Caco-2 (cell line): Measurements from ENCODE around the gene VTI1A. TPM values are rescaled to one million over a fixed set of nuclear protein-coding genes. Genes with fewer than 3 reads are reported as not detected.

Source experiments
- BruUV-seq: library from RNA; stranded (reverse); fragments of 400-500 nt; replicated peaks from 2 replicates; lab custom pipeline; 2021; lab: Mats Ljungman, UMichigan
- CTCF ChIA-PET: fragments of 300-600 bp; sonication (Branson Sonifier 250); formaldehyde crosslinking; loops from one replicate; lab custom pipeline; 2022; ENCODE audit warnings: antibody characterized with exemption; lab: Charles Lee
- POLR2A ChIA-PET: fragments of 300-600 bp; sonication (Branson Sonifier 250); formaldehyde crosslinking; loops from one replicate; lab custom pipeline; 2022; ENCODE audit warnings: antibody characterized with exemption; lab: Charles Lee
- DNase-seq, 2 experiments: peaks; one replicate each; pipeline versions ENCODE4 v3.0.0 to v3.0.0-alpha.2; 2020 to 2022
- H3K27me3 ChIP-seq: replicated peaks from 2 replicates; pipeline ENCODE4 v1.6.0; 2011; ENCODE audit warnings: low read length; ENCODE audit not compliant: control insufficient read depth, insufficient read depth
- H3K36me3 ChIP-seq: 2 replicates; pipeline ENCODE4 v1.5.1; 2011; ENCODE audit warnings: low read length; ENCODE audit not compliant: control insufficient read depth, insufficient read depth
- H3K4me1 ChIP-seq: fragments of 250-450 bp; sonication (Bioruptor Pico); 2 replicates; pipeline ENCODE4 v1.5.1; 2020; ENCODE audit warnings: mild to moderate bottlenecking
- H3K4me3 ChIP-seq: 2 replicates; pipeline ENCODE4 v1.5.1; 2011; ENCODE audit warnings: low read depth, mild to moderate bottlenecking, control low read depth, low read length
- H3K9me3 ChIP-seq: fragments of 250-450 bp; sonication (Bioruptor Pico); 2 replicates; pipeline ENCODE4 v1.5.1; 2020; ENCODE audit warnings: mild to moderate bottlenecking, moderate library complexity
- H3K27ac Mint-ChIP-seq: one replicate; pipeline ENCODE4 v1.8.0; 2022; ENCODE audit warnings: mixed read lengths; ENCODE audit not compliant: unreplicated experiment
- H3K27me3 Mint-ChIP-seq: one replicate; pipeline ENCODE4 v1.8.0; 2022; ENCODE audit warnings: mixed read lengths; ENCODE audit not compliant: insufficient read depth, unreplicated experiment
- H3K36me3 Mint-ChIP-seq: one replicate; pipeline ENCODE4 v1.8.0; 2022; ENCODE audit warnings: mild to moderate bottlenecking, mixed read lengths; ENCODE audit not compliant: insufficient read depth, unreplicated experiment
- H3K4me1 Mint-ChIP-seq: one replicate; pipeline ENCODE4 v1.8.0; 2022; ENCODE audit warnings: low read depth, mixed read lengths; ENCODE audit not compliant: unreplicated experiment
- H3K4me3 Mint-ChIP-seq: one replicate; pipeline ENCODE4 v1.8.0; 2022; ENCODE audit warnings: mild to moderate bottlenecking, moderate library complexity, mixed read lengths; ENCODE audit not compliant: unreplicated experiment
- H3K9me3 Mint-ChIP-seq: one replicate; pipeline ENCODE4 v1.8.0; 2022; ENCODE audit warnings: mixed read lengths; ENCODE audit not compliant: unreplicated experiment
- CTCF ChIP-seq, 2 experiments: fragments of 200-600 bp in 1 of 2; IDR thresholded peaks; 1 replicate in 1 of 2; 2 replicates in 1 of 2; pipeline versions ENCODE4 v1.5.1 to v1.8.0; 2011 to 2022; ENCODE audit warnings: antibody characterized with exemption in 1 of 2, control low read depth in 1 of 2, inconsistent platforms in 1 of 2, low read depth in 1 of 2, low read length in 1 of 2, mild to moderate bottlenecking in 1 of 2, moderate library complexity in 1 of 2; ENCODE audit not compliant: insufficient read depth in 1 of 2, severe bottlenecking in 1 of 2, unreplicated experiment in 1 of 2
- intact Hi-C: fragments of 100-400 bp; cut with micrococcal nuclease; formaldehyde crosslinking; loops from one replicate; pipeline ENCODE4 v1.10.0; 2022; ENCODE audit not compliant: unreplicated experiment
- total RNA-seq: library from RNA; stranded (reverse); gene quantifications from 2 replicates; pipeline ENCODE4 v1.2.3, GENCODE V29; 2022

The VTI1A gene
- total RNA-seq, 1 experiment from 2014 or later: 45.6 TPM

- peaks cover 7% of the 10 kb centered on the region; the same call in 1 of the 2 replicates for H3K9me3 ChIP-seq
- H3K4me1 ChIP-seq: no peaks in the 10 kb centered on the region; the same call in 1 of the 2 replicates
- no peaks in the 10 kb centered on the region for H3K27me3 ChIP-seq
- TF ChIP-seq CTCF (IDR thresholded peaks at IDR 0.05; ENCODE audit: insufficient read depth in 1 of 2, low read depth in 1 of 2, low read length in 1 of 2, severe bottlenecking in 1 of 2, unreplicated experiment in 1 of 2): no peak
- POLR2A ChIA-PET: no interaction called here
- no peak for DNase-seq
- H3K9me3 Mint-ChIP-seq: peaks cover 20% of the 10 kb centered on the region
- no TSS peak for BruUV-seq
- H3K4me3 Mint-ChIP-seq: no peak overlapping the region
- no peak overlapping the region for H3K27ac Mint-ChIP-seq
- H3K4me1 Mint-ChIP-seq: no peaks in the 10 kb centered on the region
- H3K36me3 Mint-ChIP-seq: peaks cover 6% of the 10 kb centered on the region
- no peak overlapping the region for H3K4me3 ChIP-seq
- intact Hi-C loops: no loop called here
- CTCF ChIA-PET: no interaction called here
- H3K27me3 Mint-ChIP-seq: no peaks in the 10 kb centered on the region
- no peaks in the 10 kb centered on the region for H3K36me3 ChIP-seq
These were observed 171.8 kb downstream of the VTI1A start for GRCh38 chr10:112618814-112619213.

- ChIA-PET POLR2A (no interaction called here), CTCF (no interaction called here)
- TF ChIP-seq CTCF (IDR thresholded peaks at IDR 0.05; ENCODE audit: insufficient read depth in 1 of 2, low read depth in 1 of 2, low read length in 1 of 2, severe bottlenecking in 1 of 2, unreplicated experiment in 1 of 2): no peak
- H3K36me3 Mint-ChIP-seq: peaks cover 6% of the 10 kb centered on the region
- H3K9me3 Mint-ChIP-seq: peaks cover 20% of the 10 kb centered on the region
- peaks cover 7% of the 10 kb centered on the region; the same call in 1 of the 2 replicates for H3K9me3 ChIP-seq
- no peaks in the 10 kb centered on the region for H3K27me3 ChIP-seq
- H3K27me3 Mint-ChIP-seq: no peaks in the 10 kb centered on the region
- H3K4me1 ChIP-seq: no peaks in the 10 kb centered on the region
- no peak overlapping the region for H3K4me3 ChIP-seq
- H3K4me1 Mint-ChIP-seq: no peaks in the 10 kb centered on the region
- intact Hi-C loops: no loop called here
- no peaks in the 10 kb centered on the region for H3K36me3 ChIP-seq
- no peak for DNase-seq
- no peak overlapping the region for H3K27ac Mint-ChIP-seq
- BruUV-seq: no TSS peak
- no peak overlapping the region for H3K4me3 Mint-ChIP-seq
These were observed 172.5 kb downstream of the VTI1A start for GRCh38 chr10:112619556-112619955.

GRCh38 chr10:112622786-112623185 is 175.8 kb downstream of the VTI1A start:
- Mint-ChIP-seq H3K4me1 (no peaks in the 10 kb centered on the region), H3K36me3 (no peaks in the 10 kb centered on the region), H3K27me3 (no peaks in the 10 kb centered on the region), H3K27ac (no peak overlapping the region), H3K9me3 (no peaks in the 10 kb centered on the region), H3K4me3 (no peak overlapping the region)
- H3K4me3 ChIP-seq: no peak overlapping the region
- H3K9me3 ChIP-seq: no peaks in the 10 kb centered on the region
- H3K4me1 ChIP-seq: no peaks in the 10 kb centered on the region
- no peaks in the 10 kb centered on the region for H3K27me3 ChIP-seq
- intact Hi-C loops: no loop called here
- H3K36me3 ChIP-seq: no peaks in the 10 kb centered on the region
- TF ChIP-seq CTCF (IDR thresholded peaks at IDR 0.05; ENCODE audit: insufficient read depth in 1 of 2, low read depth in 1 of 2, low read length in 1 of 2, severe bottlenecking in 1 of 2, unreplicated experiment in 1 of 2): no peak
- POLR2A ChIA-PET: no interaction called here
- no TSS peak for BruUV-seq
- DNase-seq: no peak
- CTCF ChIA-PET: no interaction called here
